Liver (tissue), 9 donors: ENCODE measurements around the gene SERPINE2. TPM values are rescaled to one million over a fixed set of nuclear protein-coding genes. Genes with fewer than 3 reads are reported as not detected.

Experiments
- DNase-seq: peaks from one replicate; pipeline ENCODE4 v3.0.0-alpha.2; 2017; ENCODE audit warnings: low spot score
- H3K27ac ChIP-seq, 2 donors: one replicate each; pipeline ENCODE4 v1.7.0; 2013; ENCODE audit warnings: inconsistent platforms in 2 of 2, low read length in 2 of 2, control low read depth in 1 of 2, low read depth in 1 of 2, mild to moderate bottlenecking in 1 of 2
- H3K27me3 ChIP-seq, 4 donors: one replicate each; pipeline versions ENCODE4 v1.6.1 to v1.7.0; 2013; ENCODE audit warnings: low read length in 3 of 4, inconsistent platforms in 1 of 4, mild to moderate bottlenecking in 1 of 4, moderate library complexity in 1 of 4; ENCODE audit not compliant: control insufficient read depth in 4 of 4, insufficient read depth in 4 of 4
- H3K36me3 ChIP-seq, 4 donors: one replicate each; pipeline versions ENCODE4 v1.6.1 to v1.7.0; 2013; ENCODE audit warnings: low read length in 3 of 4, mild to moderate bottlenecking in 3 of 4, low read depth in 1 of 4, moderate library complexity in 1 of 4; ENCODE audit not compliant: control insufficient read depth in 4 of 4, insufficient read depth in 3 of 4
- H3K4me1 ChIP-seq, 4 donors: one replicate each; pipeline versions ENCODE4 v1.6.1 to v1.7.0; 2013; ENCODE audit warnings: low read length in 3 of 4, mild to moderate bottlenecking in 3 of 4, moderate library complexity in 1 of 4; ENCODE audit not compliant: control insufficient read depth in 4 of 4, insufficient read depth in 4 of 4
- H3K4me3 ChIP-seq, 3 donors: one replicate each; pipeline versions ENCODE4 v1.6.1 to v1.7.0; 2013; ENCODE audit warnings: low read length in 3 of 3, control low read depth in 1 of 3, low read depth in 1 of 3, mild to moderate bottlenecking in 1 of 3
- H3K9ac ChIP-seq, 2 donors: one replicate each; pipeline ENCODE4 v1.7.0; 2013; ENCODE audit warnings: low read length in 2 of 2, mild to moderate bottlenecking in 2 of 2, moderate library complexity in 2 of 2, control low read depth in 1 of 2, low read depth in 1 of 2
- H3K9me3 ChIP-seq, 4 donors: one replicate each; pipeline versions ENCODE4 v1.6.1 to v1.7.0; 2013; ENCODE audit warnings: low read length in 3 of 4; ENCODE audit not compliant: control insufficient read depth in 4 of 4
- ATF3 ChIP-seq: IDR thresholded peaks from 2 replicates; pipeline ENCODE4 v1.6.1; 2016; ENCODE audit warnings: antibody characterized with exemption
- CTCF ChIP-seq: fragments of 150-350 bp; IDR thresholded peaks from 2 replicates; pipeline ENCODE4 v1.5.1; 2017; ENCODE audit warnings: improper control_type of control experiment, low read depth, low read length; ENCODE audit not compliant: missing input control
- FOXA2 ChIP-seq: IDR thresholded peaks from 2 replicates; pipeline ENCODE4 v1.6.1; 2016; ENCODE audit warnings: antibody characterized with exemption
- HNF4A ChIP-seq, 2 donors: conservative IDR thresholded peaks; 2 replicates each; pipeline ENCODE4 v1.6.1; 2016; ENCODE audit warnings: antibody characterized with exemption in 2 of 2, mild to moderate bottlenecking in 2 of 2
- HNF4G ChIP-seq: IDR thresholded peaks from 2 replicates; pipeline ENCODE4 v1.6.1; 2016; ENCODE audit warnings: antibody characterized with exemption
- NR2F2 ChIP-seq: IDR thresholded peaks from 2 replicates; pipeline ENCODE4 v1.6.1; 2016; ENCODE audit warnings: antibody characterized with exemption
- RAD21 ChIP-seq, 2 donors: IDR thresholded peaks; 2 replicates each; pipeline ENCODE4 v1.6.1; 2016; ENCODE audit warnings: antibody characterized with exemption in 2 of 2, mild to moderate bottlenecking in 2 of 2
- SP1 ChIP-seq: IDR thresholded peaks from 2 replicates; pipeline ENCODE4 v1.6.1; 2018; ENCODE audit warnings: antibody characterized with exemption, mild to moderate bottlenecking
- YY1 ChIP-seq: IDR thresholded peaks from 2 replicates; pipeline ENCODE4 v1.6.1; 2016; ENCODE audit warnings: antibody characterized with exemption, mild to moderate bottlenecking
- ZBTB33 ChIP-seq: IDR thresholded peaks from 2 replicates; pipeline ENCODE4 v1.6.1; 2016; ENCODE audit warnings: antibody characterized with exemption
- WGBS: extraction: QIAGEN DNeasy Blood & Tissue Kit; methylation state at CpG from one replicate; pipeline ENCODE4 v1.1.7; 2013; 5-methylcytosine and 5-hydroxymethylcytosine counted together
- polyA plus RNA-seq, 2 donors: library from polyadenylated mRNA; stranded (reverse) in 1 of 2; unstranded in 1 of 2; fragments of 200-250 nt in 1 of 2; fragments of >200 nt in 1 of 2; fragmentation: Nextera tagmentation in 1 of 2; extraction: Ambion mirVana in 1 of 2; gene quantifications; one replicate each; pipeline versions ENCODE4 v1.2.1 to v1.2.3, GENCODE V29; 2013 to 2015
- total RNA-seq, 2 donors: library from RNA; depleted of rRNA; stranded (reverse); fragments of >200 nt; gene quantifications; one replicate each; pipeline ENCODE4 v1.2.3, GENCODE V29; 2014
- donor health status: healthy.
- donor health status: healthy.
- donor health status: healthy.
- donor health status: healthy.
- donor health status: healthy.

Gene SERPINE2
- total and polyA plus RNA-seq, 4 donors = 0.92 to 4.8 (median 2.3) TPM

- H3K9me3 ChIP-seq = no peaks in the 10 kb centered on the region
- no peak overlapping the region for H3K27ac ChIP-seq
- 93% methylated on average over 2 of the region's 2 CpGs for WGBS
- no peaks in the 10 kb centered on the region for H3K27me3 ChIP-seq
- DNase-seq = no peak
- TF ChIP-seq YY1 (no peak), SP1 (no peak), FOXA2 (no peak)
- no peak overlapping the region for H3K9ac ChIP-seq
- no peak overlapping the region for H3K4me3 ChIP-seq
- no peaks in the 10 kb centered on the region for H3K36me3 ChIP-seq
- no peaks in the 10 kb centered on the region for H3K4me1 ChIP-seq
Measured at GRCh38 chr2:224083638-224084037, 44.6 kb upstream of the SERPINE2 start.

GRCh38 chr2:224078656-224079055 lies 39.6 kb upstream of the SERPINE2 start:
- no peaks in the 10 kb centered on the region for H3K9me3 ChIP-seq
- 89% methylated on average over 8 of the region's 8 CpGs for WGBS
- DNase-seq = no peak
- TF ChIP-seq SP1 = no peak
- no peak for TF ChIP-seq FOXA2
- no peak for TF ChIP-seq CTCF
- TF ChIP-seq RAD21 (IDR thresholded peaks at IDR 0.05) = no peak
- no peak for TF ChIP-seq HNF4G
- H3K4me1 ChIP-seq = no peaks in the 10 kb centered on the region
- no peak overlapping the region for H3K4me3 ChIP-seq
- no peaks in the 10 kb centered on the region for H3K27me3 ChIP-seq
- H3K27ac ChIP-seq = no peak overlapping the region
- no peaks in the 10 kb centered on the region for H3K36me3 ChIP-seq
- no peak overlapping the region for H3K9ac ChIP-seq

- H3K36me3 ChIP-seq = no peaks in the 10 kb centered on the region
- H3K4me1 ChIP-seq = no peaks in the 10 kb centered on the region
- no peak overlapping the region for H3K9ac ChIP-seq
- H3K9me3 ChIP-seq = no peaks in the 10 kb centered on the region
- no peak for DNase-seq
- no peak for TF ChIP-seq HNF4G
- no peak for TF ChIP-seq ZBTB33
- no peak for TF ChIP-seq FOXA2
- TF ChIP-seq ATF3 = no peak
- no peak for TF ChIP-seq YY1
- TF ChIP-seq HNF4A (conservative IDR thresholded peaks at IDR 0.05) = no peak
- no peak for TF ChIP-seq NR2F2
- TF ChIP-seq RAD21 (IDR thresholded peaks at IDR 0.05) = no peak
- no peak overlapping the region for H3K27ac ChIP-seq
- no peaks in the 10 kb centered on the region for H3K27me3 ChIP-seq
- no peak overlapping the region for H3K4me3 ChIP-seq
- WGBS = 86% methylated on average over 5 of the region's 5 CpGs
Measured at GRCh38 chr2:224077773-224078507, 38.9 kb upstream of the SERPINE2 start.
